Liver (tissue), 9 donors: Measurements from ENCODE around the gene ZNF584. TPM values are rescaled to one million over a fixed set of nuclear protein-coding genes. Genes with fewer than 3 reads are reported as not detected.

ENCODE experiments used
- DNase-seq: peaks from one replicate; pipeline ENCODE4 v3.0.0-alpha.2; 2017; ENCODE audit warnings: low spot score
- H3K27ac ChIP-seq, 2 donors: one replicate each; pipeline ENCODE4 v1.7.0; 2013; ENCODE audit warnings: inconsistent platforms in 2 of 2, low read length in 2 of 2, control low read depth in 1 of 2, low read depth in 1 of 2, mild to moderate bottlenecking in 1 of 2
- H3K27me3 ChIP-seq, 4 donors: one replicate each; pipeline versions ENCODE4 v1.6.1 to v1.7.0; 2013; ENCODE audit warnings: low read length in 3 of 4, inconsistent platforms in 1 of 4, mild to moderate bottlenecking in 1 of 4, moderate library complexity in 1 of 4; ENCODE audit not compliant: control insufficient read depth in 4 of 4, insufficient read depth in 4 of 4
- H3K36me3 ChIP-seq, 4 donors: one replicate each; pipeline versions ENCODE4 v1.6.1 to v1.7.0; 2013; ENCODE audit warnings: low read length in 3 of 4, mild to moderate bottlenecking in 3 of 4, low read depth in 1 of 4, moderate library complexity in 1 of 4; ENCODE audit not compliant: control insufficient read depth in 4 of 4, insufficient read depth in 3 of 4
- H3K4me1 ChIP-seq, 4 donors: one replicate each; pipeline versions ENCODE4 v1.6.1 to v1.7.0; 2013; ENCODE audit warnings: low read length in 3 of 4, mild to moderate bottlenecking in 3 of 4, moderate library complexity in 1 of 4; ENCODE audit not compliant: control insufficient read depth in 4 of 4, insufficient read depth in 4 of 4
- H3K4me3 ChIP-seq, 3 donors: one replicate each; pipeline versions ENCODE4 v1.6.1 to v1.7.0; 2013; ENCODE audit warnings: low read length in 3 of 3, control low read depth in 1 of 3, low read depth in 1 of 3, mild to moderate bottlenecking in 1 of 3
- H3K9ac ChIP-seq, 2 donors: one replicate each; pipeline ENCODE4 v1.7.0; 2013; ENCODE audit warnings: low read length in 2 of 2, mild to moderate bottlenecking in 2 of 2, moderate library complexity in 2 of 2, control low read depth in 1 of 2, low read depth in 1 of 2
- H3K9me3 ChIP-seq, 4 donors: one replicate each; pipeline versions ENCODE4 v1.6.1 to v1.7.0; 2013; ENCODE audit warnings: low read length in 3 of 4; ENCODE audit not compliant: control insufficient read depth in 4 of 4
- ATF3 ChIP-seq: IDR thresholded peaks from 2 replicates; pipeline ENCODE4 v1.6.1; 2016; ENCODE audit warnings: antibody characterized with exemption
- CTCF ChIP-seq: fragments of 150-350 bp; IDR thresholded peaks from 2 replicates; pipeline ENCODE4 v1.5.1; 2017; ENCODE audit warnings: improper control_type of control experiment, low read depth, low read length; ENCODE audit not compliant: missing input control
- EGR1 ChIP-seq, 2 donors: IDR thresholded peaks; 2 replicates each; pipeline ENCODE4 v1.6.1; 2016 to 2018; ENCODE audit warnings: antibody characterized with exemption in 2 of 2, low read depth in 2 of 2
- FOXA1 ChIP-seq: IDR thresholded peaks from 2 replicates; pipeline ENCODE4 v1.6.1; 2016; ENCODE audit warnings: antibody characterized with exemption
- FOXA2 ChIP-seq: IDR thresholded peaks from 2 replicates; pipeline ENCODE4 v1.6.1; 2016; ENCODE audit warnings: antibody characterized with exemption
- GABPA ChIP-seq, 2 donors: IDR thresholded peaks in 1 of 2; conservative IDR thresholded peaks in 1 of 2; 2 replicates each; pipeline ENCODE4 v1.6.1; 2016; ENCODE audit warnings: antibody characterized with exemption in 2 of 2, mild to moderate bottlenecking in 1 of 2, moderate library complexity in 1 of 2
- HNF4A ChIP-seq, 2 donors: conservative IDR thresholded peaks; 2 replicates each; pipeline ENCODE4 v1.6.1; 2016; ENCODE audit warnings: antibody characterized with exemption in 2 of 2, mild to moderate bottlenecking in 2 of 2
- HNF4G ChIP-seq: IDR thresholded peaks from 2 replicates; pipeline ENCODE4 v1.6.1; 2016; ENCODE audit warnings: antibody characterized with exemption
- JUND ChIP-seq, 2 donors: IDR thresholded peaks; 2 replicates each; pipeline ENCODE4 v1.6.1; 2016; ENCODE audit warnings: antibody characterized with exemption in 2 of 2
- MAX ChIP-seq: IDR thresholded peaks from 2 replicates; pipeline ENCODE4 v1.6.1; 2016; ENCODE audit warnings: antibody characterized with exemption
- NR2F2 ChIP-seq: IDR thresholded peaks from 2 replicates; pipeline ENCODE4 v1.6.1; 2016; ENCODE audit warnings: antibody characterized with exemption
- RAD21 ChIP-seq, 2 donors: IDR thresholded peaks; 2 replicates each; pipeline ENCODE4 v1.6.1; 2016; ENCODE audit warnings: antibody characterized with exemption in 2 of 2, mild to moderate bottlenecking in 2 of 2
- RXRA ChIP-seq, 2 donors: IDR thresholded peaks; 2 replicates each; pipeline ENCODE4 v1.6.1; 2017 to 2018; ENCODE audit warnings: antibody characterized with exemption in 2 of 2, mild to moderate bottlenecking in 1 of 2
- SP1 ChIP-seq: IDR thresholded peaks from 2 replicates; pipeline ENCODE4 v1.6.1; 2018; ENCODE audit warnings: antibody characterized with exemption, mild to moderate bottlenecking
- TAF1 ChIP-seq: conservative IDR thresholded peaks from 2 replicates; pipeline ENCODE4 v1.6.1; 2016; ENCODE audit warnings: antibody characterized with exemption, mild to moderate bottlenecking
- YY1 ChIP-seq: IDR thresholded peaks from 2 replicates; pipeline ENCODE4 v1.6.1; 2016; ENCODE audit warnings: antibody characterized with exemption, mild to moderate bottlenecking
- polyA plus RNA-seq, 2 donors: library from polyadenylated mRNA; stranded (reverse) in 1 of 2; unstranded in 1 of 2; fragments of 200-250 nt in 1 of 2; fragments of >200 nt in 1 of 2; fragmentation: Nextera tagmentation in 1 of 2; extraction: Ambion mirVana in 1 of 2; gene quantifications; one replicate each; pipeline versions ENCODE4 v1.2.1 to v1.2.3, GENCODE V29; 2013 to 2015
- total RNA-seq, 2 donors: library from RNA; depleted of rRNA; stranded (reverse); fragments of >200 nt; gene quantifications; one replicate each; pipeline ENCODE4 v1.2.3, GENCODE V29; 2014
- TF ChIP-seq, protein P1 (sequence below): IDR thresholded peaks from 2 replicates; pipeline ENCODE4 v1.6.1; 2016; ENCODE audit warnings: antibody characterized with exemption, mild to moderate bottlenecking
- TF ChIP-seq, protein P2 (sequence below): IDR thresholded peaks from 2 replicates; pipeline ENCODE4 v1.6.1; 2016; ENCODE audit warnings: antibody characterized with exemption
- donor health status: healthy.
- donor health status: healthy.
- donor health status: healthy.
- donor health status: healthy.
- donor health status: healthy.

ZNF584 gene
- total and polyA plus RNA-seq, 4 donors, result 3.6 to 12.6 (median 10.0) TPM

GRCh38 chr19:58428617-58429016 lies 20.2 kb downstream of the ZNF584 start (continued):
- no peak for TF ChIP-seq CTCF
- TF ChIP-seq TAF1, result no peak
- TF ChIP-seq ATF3, result no peak
- no peak for TF ChIP-seq GABPA (IDR thresholded peaks at IDR 0.05 in 1 of 2, conservative IDR thresholded peaks at IDR 0.05 in 1 of 2)
- no peak for TF ChIP-seq EGR1 (IDR thresholded peaks at IDR 0.05; ENCODE audit: low read depth in 2 of 2)
- TF ChIP-seq YY1, result no peak
- no peak for TF ChIP-seq JUND (IDR thresholded peaks at IDR 0.05)
- TF ChIP-seq HNF4G, result no peak
- TF ChIP-seq NR2F2, result no peak
- no peak for TF ChIP-seq HNF4A (conservative IDR thresholded peaks at IDR 0.05)

DNA sequence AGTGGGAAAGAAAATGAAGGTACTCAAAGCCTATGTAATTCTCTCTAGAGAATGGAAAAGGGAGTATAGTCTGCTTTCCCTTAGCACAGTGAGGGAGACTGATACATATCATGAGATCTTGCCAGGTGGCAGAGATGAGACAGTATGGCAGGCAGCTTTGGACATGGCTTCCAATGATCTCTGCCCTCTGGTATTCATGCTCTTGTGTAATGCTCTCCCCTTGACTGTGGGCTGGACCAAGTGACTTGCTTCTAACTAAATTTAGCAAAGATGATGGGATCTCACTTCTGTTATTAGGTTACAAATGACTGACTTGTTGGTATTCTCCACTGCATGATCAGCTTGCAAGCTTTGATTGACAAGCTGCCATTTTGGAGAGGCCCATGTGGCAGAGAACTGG lies 21.3 kb downstream of the ZNF584 start:
- TF ChIP-seq RXRA (IDR thresholded peaks at IDR 0.05) (no peak), SP1 (no peak), CTCF (no peak), FOXA1 (no peak), MAX (no peak), NR2F2 (no peak), HNF4G (no peak), HNF4A (conservative IDR thresholded peaks at IDR 0.05) (no peak), TAF1 (no peak), JUND (IDR thresholded peaks at IDR 0.05) (no peak), ATF3 (no peak), YY1 (no peak), GABPA (IDR thresholded peaks at IDR 0.05 in 1 of 2, conservative IDR thresholded peaks at IDR 0.05 in 1 of 2) (no peak), FOXA2 (no peak), EGR1 (IDR thresholded peaks at IDR 0.05; ENCODE audit: low read depth in 2 of 2) (no peak), RAD21 (IDR thresholded peaks at IDR 0.05) (no peak)
- TF ChIP-seq, protein P1, sequence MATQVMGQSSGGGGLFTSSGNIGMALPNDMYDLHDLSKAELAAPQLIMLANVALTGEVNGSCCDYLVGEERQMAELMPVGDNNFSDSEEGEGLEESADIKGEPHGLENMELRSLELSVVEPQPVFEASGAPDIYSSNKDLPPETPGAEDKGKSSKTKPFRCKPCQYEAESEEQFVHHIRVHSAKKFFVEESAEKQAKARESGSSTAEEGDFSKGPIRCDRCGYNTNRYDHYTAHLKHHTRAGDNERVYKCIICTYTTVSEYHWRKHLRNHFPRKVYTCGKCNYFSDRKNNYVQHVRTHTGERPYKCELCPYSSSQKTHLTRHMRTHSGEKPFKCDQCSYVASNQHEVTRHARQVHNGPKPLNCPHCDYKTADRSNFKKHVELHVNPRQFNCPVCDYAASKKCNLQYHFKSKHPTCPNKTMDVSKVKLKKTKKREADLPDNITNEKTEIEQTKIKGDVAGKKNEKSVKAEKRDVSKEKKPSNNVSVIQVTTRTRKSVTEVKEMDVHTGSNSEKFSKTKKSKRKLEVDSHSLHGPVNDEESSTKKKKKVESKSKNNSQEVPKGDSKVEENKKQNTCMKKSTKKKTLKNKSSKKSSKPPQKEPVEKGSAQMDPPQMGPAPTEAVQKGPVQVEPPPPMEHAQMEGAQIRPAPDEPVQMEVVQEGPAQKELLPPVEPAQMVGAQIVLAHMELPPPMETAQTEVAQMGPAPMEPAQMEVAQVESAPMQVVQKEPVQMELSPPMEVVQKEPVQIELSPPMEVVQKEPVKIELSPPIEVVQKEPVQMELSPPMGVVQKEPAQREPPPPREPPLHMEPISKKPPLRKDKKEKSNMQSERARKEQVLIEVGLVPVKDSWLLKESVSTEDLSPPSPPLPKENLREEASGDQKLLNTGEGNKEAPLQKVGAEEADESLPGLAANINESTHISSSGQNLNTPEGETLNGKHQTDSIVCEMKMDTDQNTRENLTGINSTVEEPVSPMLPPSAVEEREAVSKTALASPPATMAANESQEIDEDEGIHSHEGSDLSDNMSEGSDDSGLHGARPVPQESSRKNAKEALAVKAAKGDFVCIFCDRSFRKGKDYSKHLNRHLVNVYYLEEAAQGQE, result no peak
- TF ChIP-seq, protein P2, sequence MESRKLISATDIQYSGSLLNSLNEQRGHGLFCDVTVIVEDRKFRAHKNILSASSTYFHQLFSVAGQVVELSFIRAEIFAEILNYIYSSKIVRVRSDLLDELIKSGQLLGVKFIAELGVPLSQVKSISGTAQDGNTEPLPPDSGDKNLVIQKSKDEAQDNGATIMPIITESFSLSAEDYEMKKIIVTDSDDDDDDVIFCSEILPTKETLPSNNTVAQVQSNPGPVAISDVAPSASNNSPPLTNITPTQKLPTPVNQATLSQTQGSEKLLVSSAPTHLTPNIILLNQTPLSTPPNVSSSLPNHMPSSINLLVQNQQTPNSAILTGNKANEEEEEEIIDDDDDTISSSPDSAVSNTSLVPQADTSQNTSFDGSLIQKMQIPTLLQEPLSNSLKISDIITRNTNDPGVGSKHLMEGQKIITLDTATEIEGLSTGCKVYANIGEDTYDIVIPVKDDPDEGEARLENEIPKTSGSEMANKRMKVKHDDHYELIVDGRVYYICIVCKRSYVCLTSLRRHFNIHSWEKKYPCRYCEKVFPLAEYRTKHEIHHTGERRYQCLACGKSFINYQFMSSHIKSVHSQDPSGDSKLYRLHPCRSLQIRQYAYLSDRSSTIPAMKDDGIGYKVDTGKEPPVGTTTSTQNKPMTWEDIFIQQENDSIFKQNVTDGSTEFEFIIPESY, result no peak
- no peak for DNase-seq
- Histone ChIP-seq H3K4me3 (peak overlapping the region in 2 of 3 donors; percentile 7 to 50), H3K9me3 (peaks cover 57 to 84% (median 74%) of the 10 kb centered on the region in 4 donors), H3K27ac (no peak overlapping the region), H3K9ac (no peak overlapping the region), H3K4me1 (no peaks in the 10 kb centered on the region), H3K36me3 (peaks cover 8 to 18% (median 16%) of the 10 kb centered on the region in 4 donors), H3K27me3 (no peaks in the 10 kb centered on the region)
